Measurements from ENCODE around the gene SAT2.
A peak's percentile ranks its signal among the peaks of the same experiment; 100 is the strongest.

DNA sequence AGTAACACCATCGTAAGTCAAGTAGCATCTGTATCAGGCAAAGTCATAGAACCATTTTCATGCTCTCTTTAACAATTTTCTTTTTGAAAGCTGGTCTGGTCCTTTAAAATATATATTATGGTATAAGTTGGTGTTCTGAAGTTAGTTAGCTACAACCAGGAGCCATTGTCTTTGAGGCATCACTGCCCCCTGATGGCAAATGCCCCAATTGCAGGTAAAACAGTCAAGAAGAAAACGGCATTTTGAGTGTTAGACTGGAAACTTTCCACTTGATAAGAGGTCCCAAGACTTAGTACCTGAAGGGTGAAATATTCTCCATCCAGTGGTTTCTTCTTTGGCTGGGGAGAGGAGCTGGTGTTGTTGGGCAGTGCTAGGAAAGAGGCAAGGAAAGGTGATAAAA is 45.6 kb upstream of the SAT2 start:
- TF ChIP-seq, protein P1, sequence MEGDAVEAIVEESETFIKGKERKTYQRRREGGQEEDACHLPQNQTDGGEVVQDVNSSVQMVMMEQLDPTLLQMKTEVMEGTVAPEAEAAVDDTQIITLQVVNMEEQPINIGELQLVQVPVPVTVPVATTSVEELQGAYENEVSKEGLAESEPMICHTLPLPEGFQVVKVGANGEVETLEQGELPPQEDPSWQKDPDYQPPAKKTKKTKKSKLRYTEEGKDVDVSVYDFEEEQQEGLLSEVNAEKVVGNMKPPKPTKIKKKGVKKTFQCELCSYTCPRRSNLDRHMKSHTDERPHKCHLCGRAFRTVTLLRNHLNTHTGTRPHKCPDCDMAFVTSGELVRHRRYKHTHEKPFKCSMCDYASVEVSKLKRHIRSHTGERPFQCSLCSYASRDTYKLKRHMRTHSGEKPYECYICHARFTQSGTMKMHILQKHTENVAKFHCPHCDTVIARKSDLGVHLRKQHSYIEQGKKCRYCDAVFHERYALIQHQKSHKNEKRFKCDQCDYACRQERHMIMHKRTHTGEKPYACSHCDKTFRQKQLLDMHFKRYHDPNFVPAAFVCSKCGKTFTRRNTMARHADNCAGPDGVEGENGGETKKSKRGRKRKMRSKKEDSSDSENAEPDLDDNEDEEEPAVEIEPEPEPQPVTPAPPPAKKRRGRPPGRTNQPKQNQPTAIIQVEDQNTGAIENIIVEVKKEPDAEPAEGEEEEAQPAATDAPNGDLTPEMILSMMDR (IDR thresholded peaks at IDR 0.05 in 4 of 5, conservative IDR thresholded peaks at IDR 0.05 in 1 of 5) = peak in 1 of 5 experiments; percentile 7
- TF ChIP-seq POLR2A (IDR thresholded peaks at IDR 0.05) = no peak

All from gastrocnemius medialis (tissue), 4 donors.